ENCODE measurements around the gene GRAMD1B. TPM values are rescaled to one million over a fixed set of nuclear protein-coding genes. Genes with fewer than 3 reads are reported as not detected.
A peak's percentile ranks its signal among the peaks of the same experiment; 100 is the strongest.

Gene GRAMD1B
- polyA plus RNA-seq, 2 of the 4 experiments (the other 2 are of a cell fraction) = 55.5 to 108 TPM

DNA sequence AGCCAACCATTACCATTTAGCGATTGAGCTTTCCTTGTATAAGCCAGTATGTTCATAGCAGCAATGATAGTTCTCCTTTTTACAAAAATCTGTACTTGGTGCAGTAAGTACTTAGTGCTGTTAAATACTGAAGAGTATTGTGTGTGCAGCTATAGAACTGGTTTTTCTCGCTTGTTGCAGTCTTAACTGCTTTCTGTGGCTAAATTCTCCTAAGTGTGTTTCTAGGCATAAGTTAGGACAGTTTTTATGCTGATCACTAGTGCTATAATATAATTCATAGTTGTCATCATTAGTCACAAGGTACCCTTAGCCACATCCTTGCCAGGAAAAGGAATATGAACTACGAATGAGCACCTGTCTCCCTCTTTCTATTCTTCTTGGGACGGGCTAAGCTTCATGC is 107.7 kb downstream of the GRAMD1B start:
- 87% methylated on average over 4 of the region's 4 CpGs for WGBS (ENCODE audit: missing lambda C conversion rate)
- Histone ChIP-seq H3K4me1 (peaks cover 31% of the 10 kb centered on the region), H3K4me3 (no peak overlapping the region), H3K4me2 (no peak overlapping the region), H3K27ac (no peak overlapping the region), H3K9me3 (no peaks in the 10 kb centered on the region)
- CTCF ChIA-PET = interaction anchor here (0.8 to 2.1 kb wide), 3 partner anchors 17 to 44 kb away, joined by 3 to 7 read pairs (median 3); no protein-coding TSS in a partner anchor
- POLR2A ChIA-PET = no interaction called here
- no peak for DNase-seq (ENCODE audit: low read depth in 1 of 2, low spot score in 1 of 2)
- FAIRE-seq = no peak
- TF ChIP-seq SMC3 (IDR thresholded peaks at IDR 0.05) (no peak), JUN (IDR thresholded peaks at IDR 0.05) (no peak), TP53 (CRISPR knock-in tag; IDR thresholded peaks at IDR 0.05) (no peak), EHMT2 (IDR thresholded peaks at IDR 0.05; ENCODE audit: low read depth) (no peak), FOSL2 (IDR thresholded peaks at IDR 0.05) (no peak), FOSL2 (CRISPR knock-in tag; IDR thresholded peaks at IDR 0.05) (no peak), MAFK (IDR thresholded peaks at IDR 0.05; ENCODE audit: partially characterized antibody) (no peak), ZFP36 (IDR thresholded peaks at IDR 0.05; ENCODE audit: borderline replicate concordance, partially characterized antibody) (no peak), SREBF2 (IDR thresholded peaks at IDR 0.05) (no peak), CHD2 (IDR thresholded peaks at IDR 0.05; ENCODE audit: low read length, partially characterized antibody) (no peak), POLR2A (IDR thresholded peaks at IDR 0.05; ENCODE audit: low read length) (no peak), EHF (CRISPR knock-in tag; IDR thresholded peaks at IDR 0.05) (no peak), EP300 (IDR thresholded peaks at IDR 0.05) (no peak)
- TF ChIP-seq, protein P1, sequence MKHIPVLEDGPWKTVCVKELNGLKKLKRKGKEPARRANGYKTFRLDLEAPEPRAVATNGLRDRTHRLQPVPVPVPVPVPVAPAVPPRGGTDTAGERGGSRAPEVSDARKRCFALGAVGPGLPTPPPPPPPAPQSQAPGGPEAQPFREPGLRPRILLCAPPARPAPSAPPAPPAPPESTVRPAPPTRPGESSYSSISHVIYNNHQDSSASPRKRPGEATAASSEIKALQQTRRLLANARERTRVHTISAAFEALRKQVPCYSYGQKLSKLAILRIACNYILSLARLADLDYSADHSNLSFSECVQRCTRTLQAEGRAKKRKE (CRISPR knock-in tag; IDR thresholded peaks at IDR 0.05; ENCODE audit: low read depth) = no peak
- 0 out of 6 replicates have a peak, but pooled peaks of 1 of the 2 experiments have one; percentile 47 for ATAC-seq

DNA sequence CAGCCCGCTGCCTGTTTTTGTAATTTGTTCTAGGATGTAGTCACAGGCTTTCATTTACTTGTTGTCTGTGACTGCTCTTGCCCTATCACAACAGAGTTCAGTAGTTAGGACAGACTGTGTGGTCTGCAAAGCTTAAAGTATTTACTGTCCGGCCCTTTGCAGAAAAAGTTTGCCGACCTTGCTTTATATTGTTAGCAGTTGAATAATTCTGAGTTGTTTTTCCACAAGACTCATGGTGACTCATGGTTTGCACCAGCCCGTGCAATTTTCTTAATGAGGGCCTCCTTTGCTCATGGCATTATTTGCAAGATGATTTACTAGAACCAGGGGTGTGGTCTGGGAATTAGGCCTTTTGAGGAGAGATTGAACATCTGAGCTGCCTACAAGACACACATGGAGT is 113.7 kb downstream of the GRAMD1B start:
- Histone ChIP-seq H3K9me3 (no peaks in the 10 kb centered on the region), H3K27ac (peak overlapping the region in 1 of 2 experiments; percentile 7; a peak in 2 of 6 replicates), H3K4me3 (no peak overlapping the region), H3K4me2 (peak overlapping the region; percentile 47), H3K4me1 (peaks cover 49% of the 10 kb centered on the region)
- ATAC-seq = 0 out of 6 replicates have a peak, but pooled peaks of 1 of the 2 experiments have one; percentile 17
- WGBS (ENCODE audit: missing lambda C conversion rate) = 36% methylated on average over 4 of the region's 4 CpGs
- FAIRE-seq = no peak
- TF ChIP-seq RCOR1 (IDR thresholded peaks at IDR 0.05; ENCODE audit: low read depth, low read length) = no peak
- no peak for TF ChIP-seq EHF (CRISPR knock-in tag; IDR thresholded peaks at IDR 0.05)
- no peak for TF ChIP-seq CEBPB (IDR thresholded peaks at IDR 0.05)
- TF ChIP-seq ZNF302 (CRISPR knock-in tag; IDR thresholded peaks at IDR 0.05) = no peak
- no peak for TF ChIP-seq HOXA7 (CRISPR knock-in tag; IDR thresholded peaks at IDR 0.05)
- no peak for TF ChIP-seq MAFK (IDR thresholded peaks at IDR 0.05; ENCODE audit: partially characterized antibody)
- no peak for TF ChIP-seq SREBF2 (IDR thresholded peaks at IDR 0.05)
- no peak for TF ChIP-seq CHD2 (IDR thresholded peaks at IDR 0.05; ENCODE audit: low read length, partially characterized antibody)
- no peak for TF ChIP-seq GATA3 (IDR thresholded peaks at IDR 0.05; ENCODE audit: borderline replicate concordance)
- TF ChIP-seq TP53 (CRISPR knock-in tag; IDR thresholded peaks at IDR 0.05) = no peak
- TF ChIP-seq NR3C1 (IDR thresholded peaks at IDR 0.05) = no peak
- TF ChIP-seq, protein P2, sequence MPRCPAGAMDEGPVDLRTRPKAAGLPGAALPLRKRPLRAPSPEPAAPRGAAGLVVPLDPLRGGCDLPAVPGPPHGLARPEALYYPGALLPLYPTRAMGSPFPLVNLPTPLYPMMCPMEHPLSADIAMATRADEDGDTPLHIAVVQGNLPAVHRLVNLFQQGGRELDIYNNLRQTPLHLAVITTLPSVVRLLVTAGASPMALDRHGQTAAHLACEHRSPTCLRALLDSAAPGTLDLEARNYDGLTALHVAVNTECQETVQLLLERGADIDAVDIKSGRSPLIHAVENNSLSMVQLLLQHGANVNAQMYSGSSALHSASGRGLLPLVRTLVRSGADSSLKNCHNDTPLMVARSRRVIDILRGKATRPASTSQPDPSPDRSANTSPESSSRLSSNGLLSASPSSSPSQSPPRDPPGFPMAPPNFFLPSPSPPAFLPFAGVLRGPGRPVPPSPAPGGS (IDR thresholded peaks at IDR 0.05) = no peak
- TF ChIP-seq FOXS1 (CRISPR knock-in tag; IDR thresholded peaks at IDR 0.05) = no peak
- TF ChIP-seq NPAS2 (CRISPR knock-in tag; IDR thresholded peaks at IDR 0.05; ENCODE audit: borderline replicate concordance) = no peak
- no peak for TF ChIP-seq POLR2AphosphoS2 (conservative IDR thresholded peaks at IDR 0.05; ENCODE audit: low read length)
- TF ChIP-seq, protein P3, sequence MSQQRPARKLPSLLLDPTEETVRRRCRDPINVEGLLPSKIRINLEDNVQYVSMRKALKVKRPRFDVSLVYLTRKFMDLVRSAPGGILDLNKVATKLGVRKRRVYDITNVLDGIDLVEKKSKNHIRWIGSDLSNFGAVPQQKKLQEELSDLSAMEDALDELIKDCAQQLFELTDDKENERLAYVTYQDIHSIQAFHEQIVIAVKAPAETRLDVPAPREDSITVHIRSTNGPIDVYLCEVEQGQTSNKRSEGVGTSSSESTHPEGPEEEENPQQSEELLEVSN (IDR thresholded peaks at IDR 0.05; ENCODE audit: borderline replicate concordance, low read depth) = no peak
- no peak for TF ChIP-seq HDAC2 (IDR thresholded peaks at IDR 0.05)
- no peak for TF ChIP-seq NFE2L2 (conservative IDR thresholded peaks at IDR 0.05; ENCODE audit: low read length)
- DNase-seq (ENCODE audit: low read depth in 1 of 2, low spot score in 1 of 2) = no peak
- ChIA-PET POLR2A (no interaction called here), CTCF (interaction anchor here (1.5 kb wide), 2 partner anchors 33 to 37 kb away, joined by 5 to 6 read pairs; no protein-coding TSS in a partner anchor)
